ENCODE measurements around the gene NME8.
"Not testable (repeated sequence)": the region's sequence is repeated elsewhere in the genome, so short reads cannot be mapped to it uniquely, and the experiment has no call there.

Gene NME8

DNA sequence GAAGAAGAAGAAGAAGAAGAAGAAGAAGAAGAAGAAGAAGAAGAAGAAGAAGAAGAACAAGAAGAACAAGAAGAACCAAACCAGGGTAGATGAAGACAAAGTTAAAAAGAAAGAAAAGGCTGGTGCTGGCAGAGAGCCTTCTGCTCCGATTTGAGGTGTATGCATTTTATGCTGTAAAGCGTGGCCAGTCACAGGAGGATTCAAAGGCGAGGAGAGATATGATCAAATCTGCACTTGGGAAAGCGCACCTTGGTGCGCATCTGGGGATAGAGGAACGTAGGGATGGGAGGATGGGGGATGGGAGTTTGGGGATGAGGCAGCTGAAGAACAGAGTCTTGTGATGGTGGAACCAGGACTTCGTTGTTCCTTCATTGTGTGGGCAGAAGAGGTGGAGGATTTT lies at the start of gene NME8:
Gene NME8, plus strand, starts transcription at position 301 of the 400 bp plus-strand sequence. CDS start 1,670 bp downstream, outside the sequence.
- no peak for DNase-seq

DNA sequence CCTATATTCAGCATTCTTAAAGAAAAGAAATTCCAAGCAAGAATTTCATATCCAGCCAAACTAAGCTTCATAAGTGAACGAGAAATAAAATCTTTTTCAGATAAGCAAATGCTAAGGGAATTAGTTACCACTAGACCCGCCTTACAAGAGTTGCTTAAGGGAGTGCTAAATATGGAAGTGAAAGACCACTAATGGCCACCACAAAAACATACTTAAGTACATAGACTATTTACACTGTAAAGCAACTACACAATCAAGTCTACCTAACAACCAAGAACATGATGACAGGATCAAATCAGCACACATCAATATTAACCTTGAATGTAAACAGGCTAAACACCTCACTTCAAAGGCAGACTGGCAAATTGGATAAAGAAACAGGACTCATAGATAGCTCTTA lies 42.2 kb upstream of the NME8 start:
- DNase-seq: no peak

GRCh38 chr7:37812161-37812580 lies 36.2 kb upstream of the NME8 start:
- DNase-seq: not testable (repeated sequence)

- DNase-seq: no peak
Observed at GRCh38 chr7:37815671-37816371, 32.6 kb upstream of the NME8 start.

DNA sequence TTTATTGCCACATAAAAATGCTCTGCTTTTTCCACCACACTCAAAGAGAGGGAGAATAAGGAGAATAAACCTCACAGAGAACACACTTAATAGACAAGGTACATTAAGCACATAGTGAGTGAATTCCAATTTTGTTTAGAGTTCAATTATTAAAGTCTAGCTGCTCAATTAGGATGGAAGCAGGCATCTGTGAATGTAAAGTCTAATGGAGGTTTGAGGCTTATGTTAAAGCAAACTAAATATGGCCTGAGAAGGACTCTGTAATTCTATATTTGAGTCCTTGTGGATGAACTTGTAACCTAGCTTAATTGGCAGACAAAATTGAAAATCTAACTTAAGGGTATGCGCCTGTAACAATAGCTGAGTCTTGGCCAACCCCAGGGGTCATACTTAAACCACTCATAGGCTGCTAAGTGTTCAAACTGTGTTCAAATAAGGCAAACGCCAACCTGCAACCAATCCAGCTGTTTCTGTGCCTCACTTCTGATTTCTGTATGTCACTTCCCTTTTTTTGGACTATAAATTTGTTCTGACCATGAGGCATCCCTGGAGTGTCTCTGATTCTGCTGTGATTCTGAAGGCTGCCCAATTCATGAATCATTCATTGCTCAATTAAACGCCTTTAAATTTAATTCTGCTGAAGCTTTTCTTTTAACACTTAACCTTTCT lies 31.3 kb upstream of the NME8 start:
- no peak for DNase-seq

- DNase-seq: no peak
Observed at GRCh38 chr7:37817591-37817960, 30.8 kb upstream of the NME8 start.

DNA sequence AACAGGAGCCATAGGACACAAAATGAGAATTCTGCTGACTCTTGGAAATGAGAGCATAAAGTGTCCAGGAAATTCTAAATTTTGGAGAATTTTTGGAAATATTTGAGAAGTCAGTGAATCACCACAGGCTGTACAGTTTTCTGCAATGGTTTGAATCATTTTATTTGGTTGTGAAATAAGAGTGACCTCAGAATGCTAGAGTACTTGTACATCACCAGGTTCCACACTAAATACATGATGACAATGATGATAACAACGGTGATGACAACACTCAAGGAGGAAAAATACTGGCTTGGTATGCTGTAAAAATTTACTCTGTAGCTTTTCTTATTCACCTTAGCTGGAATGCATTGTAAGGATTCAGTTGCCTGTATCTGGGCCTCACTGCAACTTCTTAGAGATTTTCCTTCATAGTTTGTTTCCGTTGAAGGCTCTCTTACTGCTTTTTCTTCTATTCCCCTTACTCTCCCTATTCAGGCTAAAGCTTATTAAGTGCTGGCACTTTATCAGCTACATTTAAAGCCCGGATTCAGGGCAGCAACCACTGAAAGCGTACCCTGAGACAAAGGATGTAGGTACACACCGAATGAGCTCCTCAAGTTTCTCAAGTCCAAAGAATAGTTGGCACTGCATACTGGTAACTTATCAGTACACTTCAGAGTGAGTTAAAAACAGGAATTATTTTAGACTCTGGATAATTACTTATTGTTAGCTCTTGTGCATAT lies 30.2 kb upstream of the NME8 start:
- DNase-seq: no peak

DNA sequence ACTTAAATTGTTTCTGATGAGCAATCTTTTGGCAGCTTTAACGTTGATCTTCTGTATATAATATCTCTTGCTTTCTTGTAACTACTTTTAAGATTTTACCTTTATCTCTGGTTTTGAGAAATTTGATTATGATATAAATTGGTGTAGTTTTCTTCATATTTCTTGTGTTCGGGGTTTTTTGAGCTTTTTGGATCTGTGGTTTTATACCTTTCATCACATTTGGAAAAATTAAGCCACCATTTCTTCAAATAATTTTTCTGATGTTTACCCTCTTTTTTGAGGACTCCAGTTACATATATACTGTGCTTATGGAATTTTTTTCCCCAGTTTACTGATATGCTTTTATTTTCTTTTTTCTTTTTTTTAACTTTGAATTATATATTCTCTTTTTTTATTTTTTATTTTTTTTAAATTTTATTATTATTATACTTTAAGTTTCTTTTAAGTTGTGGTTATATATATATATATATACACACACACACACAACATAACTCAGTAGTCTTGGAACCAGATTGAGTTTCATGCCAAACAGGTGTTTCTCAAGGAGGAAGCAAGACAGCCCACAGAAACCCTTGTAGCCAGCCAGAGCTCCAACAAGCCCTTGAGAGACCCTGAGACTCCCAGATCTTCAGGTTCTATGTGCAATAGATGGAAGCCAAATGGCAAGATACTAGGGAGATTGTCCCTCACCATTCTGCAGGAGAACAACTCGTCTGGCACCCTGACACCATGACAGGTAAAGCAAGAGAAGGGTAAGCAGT lies 27.5 kb upstream of the NME8 start:
- no peak for DNase-seq

DNA sequence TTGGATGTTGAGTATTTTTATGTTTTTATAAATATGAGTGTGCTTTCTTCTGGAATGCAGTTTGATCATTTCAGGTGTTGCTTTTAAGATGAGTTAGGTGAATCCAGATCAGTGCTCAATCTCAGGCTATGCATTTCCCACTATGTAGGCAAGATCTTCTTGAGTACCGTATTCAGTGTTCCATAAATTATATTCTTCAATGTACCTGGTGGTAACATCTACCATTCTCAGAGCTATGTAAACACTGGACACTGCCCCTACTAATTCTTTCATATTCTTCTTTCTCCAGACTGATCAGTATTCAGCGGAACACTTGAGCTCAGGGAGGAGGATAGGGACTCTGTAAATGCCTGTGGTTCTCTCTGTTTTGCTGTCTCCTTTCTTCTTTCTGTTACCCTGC lies 25.5 kb upstream of the NME8 start:
- DNase-seq: no peak

DNA sequence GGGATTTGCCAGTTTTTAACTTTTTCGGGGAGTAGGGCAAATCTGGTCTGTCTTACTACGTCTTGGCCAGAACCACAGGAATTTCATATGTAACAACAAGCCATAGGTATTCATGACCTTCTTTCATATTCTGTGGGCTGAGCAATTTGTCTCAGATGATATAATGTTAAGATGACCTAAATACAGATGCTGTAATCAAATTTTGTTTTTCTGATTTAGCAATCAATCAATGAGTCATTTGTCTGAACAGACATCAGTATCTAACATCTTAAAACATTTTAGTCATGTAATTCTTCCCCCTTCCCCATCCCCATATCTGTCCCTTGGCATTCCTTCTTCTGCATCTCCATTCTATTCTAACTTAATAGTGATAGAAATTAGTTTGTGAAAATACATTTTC lies 24.8 kb upstream of the NME8 start:
- DNase-seq: no peak

DNA sequence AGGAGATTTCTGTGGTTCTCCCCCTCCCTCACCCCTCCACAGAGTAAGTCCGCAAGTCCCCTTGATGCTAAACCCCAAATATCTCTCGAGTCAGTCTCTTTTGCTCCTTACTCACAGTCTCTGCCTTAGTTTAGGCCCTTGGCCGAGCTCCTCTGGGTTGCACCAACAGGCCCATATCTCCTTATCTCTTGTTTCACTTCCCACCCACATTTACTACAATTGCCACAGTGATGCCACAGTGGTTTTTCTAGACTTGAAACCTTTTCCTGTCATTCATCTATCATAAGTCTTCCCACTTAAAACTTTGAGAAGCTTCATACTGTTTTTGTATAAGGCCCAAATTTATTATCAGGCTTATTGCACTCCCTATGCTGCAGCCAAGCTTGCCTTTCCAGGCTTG lies 23.4 kb upstream of the NME8 start:
- DNase-seq: no peak

GRCh38 chr7:37826825-37827224 lies 21.6 kb upstream of the NME8 start:
- no peak for DNase-seq

DNA sequence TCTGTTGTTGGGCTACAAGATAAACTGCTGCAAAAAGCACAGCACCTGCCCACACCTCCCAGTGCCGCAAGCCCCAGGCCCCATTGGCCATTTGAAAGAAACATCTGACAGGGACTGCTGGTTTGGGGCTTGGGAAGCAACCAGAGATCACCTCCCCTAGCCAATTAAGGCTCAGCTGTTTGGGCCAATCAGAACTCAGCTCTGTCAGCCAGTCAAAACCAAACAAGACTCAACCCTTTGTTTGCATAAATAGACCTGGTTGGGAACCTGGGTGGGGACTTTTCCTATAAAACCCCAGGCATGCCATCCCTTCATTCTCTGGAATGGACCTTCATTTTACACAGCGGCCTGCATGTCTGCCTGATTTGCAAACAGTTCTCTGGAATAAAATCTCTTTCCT lies 17.2 kb upstream of the NME8 start:
- DNase-seq: no peak

- DNase-seq: peak; percentile 7
Observed at GRCh38 chr7:37832194-37832593, 16.2 kb upstream of the NME8 start.

DNA sequence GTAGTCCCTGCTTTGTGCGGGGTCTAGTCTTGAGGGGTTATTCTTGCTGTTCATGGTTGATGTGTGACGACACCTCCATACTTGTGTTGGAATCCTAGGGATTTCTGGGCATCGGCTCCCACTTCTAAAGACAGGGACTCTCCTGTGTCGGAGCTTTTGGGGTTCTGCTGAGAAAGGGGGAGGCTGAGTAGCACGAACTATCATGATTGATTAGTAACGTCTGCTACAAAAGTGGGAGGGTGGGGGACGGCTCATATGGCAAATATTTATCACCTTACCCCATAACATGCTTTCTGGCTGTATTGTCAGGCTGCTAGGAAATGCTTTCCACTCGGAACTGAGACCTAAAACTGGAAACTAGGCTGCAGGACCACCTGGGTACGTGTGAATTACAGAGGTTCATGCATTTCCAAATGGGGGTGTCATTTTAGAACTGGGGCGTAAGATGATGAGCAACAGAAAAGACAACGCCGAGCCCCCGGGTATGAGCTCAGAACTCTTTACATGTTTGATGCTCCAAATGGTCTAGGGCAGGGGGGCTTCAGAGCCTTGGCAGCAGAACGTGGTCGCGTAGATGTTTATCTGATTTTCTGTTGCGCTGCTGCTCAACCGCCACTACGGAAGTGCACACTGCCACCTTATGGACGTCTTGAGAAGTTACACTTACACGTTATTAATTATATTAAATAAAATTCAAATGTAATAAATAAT lies 15.1 kb upstream of the NME8 start:
- DNase-seq: peak; percentile 45

- DNase-seq: no peak
Observed at GRCh38 chr7:37833818-37834146, 14.6 kb upstream of the NME8 start.

- no peak for DNase-seq
Observed at GRCh38 chr7:37853468-37853867, 5.1 kb downstream of the NME8 start.

- no peak for DNase-seq
Observed at GRCh38 chr7:37882086-37882485, 33.7 kb downstream of the NME8 start.

DNA sequence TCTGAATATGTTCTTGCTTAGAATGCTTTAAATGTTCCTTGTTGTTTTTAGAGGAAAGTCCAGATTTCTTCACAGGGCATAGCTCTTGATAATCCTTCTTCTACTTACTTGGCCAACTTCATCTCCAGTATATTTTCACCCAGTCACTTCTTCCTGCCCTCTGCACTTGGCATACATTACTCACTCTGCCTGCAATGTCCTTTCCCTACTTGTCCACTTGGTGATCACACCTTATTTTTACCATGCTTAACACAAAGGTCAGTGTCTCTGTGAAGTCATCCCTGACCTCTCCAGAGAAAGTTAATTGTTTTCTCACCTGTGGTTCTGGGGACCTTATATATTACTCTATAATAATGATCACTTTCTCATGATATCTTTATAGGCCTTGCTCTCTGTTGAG lies 45.0 kb downstream of the NME8 start:
- no peak for DNase-seq

DNA sequence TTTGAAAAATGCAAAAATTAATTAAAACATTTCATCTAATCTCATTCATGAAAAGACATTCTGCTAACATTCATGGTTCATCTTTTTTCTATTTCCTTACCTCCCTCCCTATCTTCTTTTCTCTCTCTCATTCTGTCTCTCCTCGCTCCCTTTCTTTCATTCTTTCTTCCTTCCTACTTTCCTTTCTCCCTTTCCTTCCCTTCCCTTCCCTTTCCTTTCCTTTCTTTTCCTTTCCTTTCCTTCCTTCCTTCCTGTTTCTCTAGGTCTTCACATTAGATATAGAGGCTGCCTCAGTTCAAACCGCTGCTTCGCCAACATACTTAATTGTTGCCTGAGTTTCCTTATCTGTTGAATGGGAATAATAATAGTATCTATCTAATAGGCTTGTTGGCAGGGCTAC lies 46.3 kb downstream of the NME8 start:
- DNase-seq: no peak

GRCh38 chr7:37899712-37900247 lies 51.4 kb downstream of the NME8 start:
- DNase-seq: no peak

GRCh38 chr7:37901236-37901827 lies 52.9 kb downstream of the NME8 start:
- DNase-seq: peak; percentile 46

All from fibroblast of upper back skin (primary cell).